Smooth muscle cell (in vitro differentiated cells): Measurements from ENCODE around the gene RASGRF1. TPM values are rescaled to one million over a fixed set of nuclear protein-coding genes. Genes with fewer than 3 reads are reported as not detected.

Experiments
- DNase-seq: peaks from one replicate; lab custom pipeline; 2025; ENCODE audit not compliant: unreplicated experiment; lab: John Stamatoyannopoulos, UW
- H2AFZ ChIP-seq: fragments of 200-600 bp; sonication (generic); 2 replicates; pipeline ENCODE4 v1.6.0; 2016; ENCODE audit warnings: antibody characterized with exemption, low read depth, mild to moderate bottlenecking
- H3F3A ChIP-seq: fragments of 200-600 bp; sonication (generic); 2 replicates; pipeline ENCODE4 v1.6.0; 2017; ENCODE audit warnings: antibody characterized with exemption, low read depth
- H3K27ac ChIP-seq: fragments of 200-600 bp; sonication (generic); 2 replicates; pipeline ENCODE4 v1.5.1; 2016; ENCODE audit warnings: low read depth, mild to moderate bottlenecking
- H3K27me3 ChIP-seq: fragments of 200-600 bp; sonication (generic); 2 replicates; pipeline ENCODE4 v1.6.1; 2016; ENCODE audit warnings: low read depth, mild to moderate bottlenecking
- H3K36me3 ChIP-seq: fragments of 200-600 bp; sonication (generic); 2 replicates; pipeline ENCODE4 v1.5.1; 2016; ENCODE audit warnings: low read depth
- H3K4me1 ChIP-seq: fragments of 200-600 bp; sonication (generic); 2 replicates; pipeline ENCODE4 v1.5.1; 2016; ENCODE audit warnings: low read depth
- H3K4me2 ChIP-seq: fragments of 200-600 bp; sonication (generic); 2 replicates; pipeline ENCODE4 v1.6.0; 2016; ENCODE audit warnings: mild to moderate bottlenecking
- H3K4me3 ChIP-seq: fragments of 200-600 bp; sonication (generic); 2 replicates; pipeline ENCODE4 v1.5.1; 2016; ENCODE audit warnings: mild to moderate bottlenecking
- H3K79me2 ChIP-seq: fragments of 200-600 bp; sonication (generic); 2 replicates; pipeline ENCODE4 v1.6.0; 2016; ENCODE audit warnings: low read depth, mild to moderate bottlenecking
- H3K9ac ChIP-seq: fragments of 200-600 bp; sonication (generic); 2 replicates; pipeline ENCODE4 v1.6.0; 2016; ENCODE audit warnings: low read depth
- H3K9me3 ChIP-seq: fragments of 200-600 bp; sonication (generic); replicated peaks from 2 replicates; pipeline ENCODE4 v1.5.1; 2016; ENCODE audit warnings: low read depth
- H4K20me1 ChIP-seq: fragments of 200-600 bp; sonication (generic); 2 replicates; pipeline ENCODE4 v1.6.0; 2016; ENCODE audit warnings: low read depth
- CTCF ChIP-seq: fragments of 200-600 bp; sonication (generic); IDR thresholded peaks from 2 replicates; pipeline ENCODE4 v1.5.1; 2017; ENCODE audit warnings: borderline replicate concordance, mild to moderate bottlenecking, antibody characterized with exemption; ENCODE audit not compliant: insufficient read depth, poor library complexity, severe bottlenecking
- WGBS: methylation state at CpG from one replicate; pipeline ENCODE4 v1.1.7; 2016; ENCODE audit warnings: low lambda C conversion rate; 5-methylcytosine and 5-hydroxymethylcytosine counted together
- polyA plus RNA-seq: library from polyadenylated mRNA; unstranded; fragments of >200 nt; fragmentation: Nextera tagmentation; extraction: Ambion mirVana; gene quantifications from 2 replicates; pipeline ENCODE4 v1.2.1, GENCODE V29; 2016
- total RNA-seq: library from RNA; depleted of rRNA; stranded (reverse); fragments of >200 nt; gene quantifications from 2 replicates; pipeline ENCODE4 v1.2.3, GENCODE V29; 2014

Gene RASGRF1
- total and polyA plus RNA-seq, 2 experiments from 2014 or later: 0.17 to 0.22 TPM

GRCh38 chr15:79065706-79066376 lies 24.7 kb downstream of the RASGRF1 start:
- Histone ChIP-seq H3K36me3 (no peaks in the 10 kb centered on the region), H4K20me1 (no peaks in the 10 kb centered on the region), H3K27me3 (peaks cover 4% of the 10 kb centered on the region), H3F3A (no peaks in the 10 kb centered on the region), H3K9ac (no peak overlapping the region), H3K9me3 (no peaks in the 10 kb centered on the region), H3K79me2 (no peaks in the 10 kb centered on the region), H3K4me3 (no peak overlapping the region), H3K4me2 (no peak overlapping the region), H3K4me1 (no peaks in the 10 kb centered on the region), H2AFZ (no peak overlapping the region), H3K27ac (no peak overlapping the region)
- no peak for TF ChIP-seq CTCF
- no peak for DNase-seq
- WGBS: 93% methylated on average over 8 of the region's 8 CpGs

- DNase-seq: no peak
- Histone ChIP-seq H3K4me3 (no peak overlapping the region), H3K9ac (no peak overlapping the region), H3K36me3 (no peaks in the 10 kb centered on the region), H3F3A (no peaks in the 10 kb centered on the region), H3K27me3 (peaks cover 9% of the 10 kb centered on the region), H3K9me3 (no peaks in the 10 kb centered on the region), H3K4me2 (no peak overlapping the region), H4K20me1 (no peaks in the 10 kb centered on the region), H3K79me2 (no peaks in the 10 kb centered on the region), H3K27ac (no peak overlapping the region), H3K4me1 (no peaks in the 10 kb centered on the region), H2AFZ (no peak overlapping the region)
- 63% methylated on average over 5 of the region's 5 CpGs for WGBS
- TF ChIP-seq CTCF: no peak
Measured at GRCh38 chr15:79065361-79065705, 25.2 kb downstream of the RASGRF1 start.

- no peaks in the 10 kb centered on the region for H3F3A ChIP-seq
- no peaks in the 10 kb centered on the region for H3K4me1 ChIP-seq
- no peaks in the 10 kb centered on the region for H3K79me2 ChIP-seq
- H2AFZ ChIP-seq: no peak overlapping the region
- H3K27me3 ChIP-seq: peaks cover 17% of the 10 kb centered on the region
- no peak overlapping the region for H3K27ac ChIP-seq
- no peak for TF ChIP-seq CTCF
- DNase-seq: no peak
- no peaks in the 10 kb centered on the region for H3K9me3 ChIP-seq
- H3K4me2 ChIP-seq: no peak overlapping the region
- H4K20me1 ChIP-seq: no peaks in the 10 kb centered on the region
- no peaks in the 10 kb centered on the region for H3K36me3 ChIP-seq
- no peak overlapping the region for H3K9ac ChIP-seq
- WGBS: 91% methylated on average over 6 of the region's 6 CpGs
- no peak overlapping the region for H3K4me3 ChIP-seq
Measured at GRCh38 chr15:79064496-79064895, 26.1 kb downstream of the RASGRF1 start.

GRCh38 chr15:79060175-79060574 lies 30.4 kb downstream of the RASGRF1 start:
- Histone ChIP-seq H3K4me1 (no peaks in the 10 kb centered on the region), H3K9me3 (no peaks in the 10 kb centered on the region), H4K20me1 (no peaks in the 10 kb centered on the region), H3K4me3 (no peak overlapping the region), H3K27me3 (peaks cover 23% of the 10 kb centered on the region), H3K27ac (no peak overlapping the region), H3K4me2 (no peak overlapping the region), H3F3A (no peaks in the 10 kb centered on the region), H2AFZ (no peak overlapping the region), H3K79me2 (no peaks in the 10 kb centered on the region), H3K36me3 (no peaks in the 10 kb centered on the region), H3K9ac (no peak overlapping the region)
- no peak for DNase-seq
- 71% methylated on average over 4 of the region's 4 CpGs for WGBS
- no peak for TF ChIP-seq CTCF
